GM23338 (cell line): ENCODE data around the gene SRP14. TPM values are rescaled to one million over a fixed set of nuclear protein-coding genes. Genes with fewer than 3 reads are reported as not detected.
A peak's percentile ranks its signal among the peaks of the same experiment; 100 is the strongest.

Source experiments
- ATAC-seq: fragments of 200-7000 bp; cut with Tn5 transposase; 3 replicates; pipeline ENCODE4 v1.9.1; 2020
- DNase-seq: peaks from one replicate; pipeline ENCODE4 v3.0.0-alpha.2; 2015; ENCODE audit warnings: low spot score
- H2AFZ ChIP-seq: fragments of 200-600 bp; sonication (generic); 2 replicates; pipeline ENCODE4 v1.8.0; 2016; ENCODE audit warnings: antibody characterized with exemption, mild to moderate bottlenecking, moderate library complexity
- H3F3A ChIP-seq: fragments of 200-600 bp; sonication (generic); replicated peaks from 2 replicates; pipeline ENCODE4 v1.8.0; 2017; ENCODE audit warnings: antibody characterized with exemption, mixed run types, low read depth
- H3K27ac ChIP-seq: fragments of 200-600 bp; sonication (generic); 2 replicates; pipeline ENCODE4 v1.6.1; 2016; ENCODE audit warnings: low read depth
- H3K27me3 ChIP-seq: fragments of 200-600 bp; sonication (generic); 2 replicates; pipeline ENCODE4 v1.8.0; 2016; ENCODE audit warnings: mild to moderate bottlenecking, mixed run types, moderate library complexity; ENCODE audit not compliant: insufficient read depth
- H3K36me3 ChIP-seq: fragments of 200-600 bp; sonication (generic); 2 replicates; pipeline ENCODE4 v1.8.0; 2016; ENCODE audit warnings: mild to moderate bottlenecking; ENCODE audit not compliant: insufficient read depth
- H3K4me1 ChIP-seq: fragments of 200-600 bp; sonication (generic); 2 replicates; pipeline ENCODE4 v1.8.0; 2016; ENCODE audit warnings: mild to moderate bottlenecking, moderate library complexity; ENCODE audit not compliant: insufficient read depth
- H3K4me2 ChIP-seq: fragments of 200-600 bp; sonication (generic); 2 replicates; pipeline ENCODE4 v1.7.1; 2017; ENCODE audit warnings: mixed run types
- H3K4me3 ChIP-seq: fragments of 200-600 bp; sonication (generic); 2 replicates; pipeline ENCODE4 v1.6.1; 2016; ENCODE audit warnings: mixed run types
- H3K79me2 ChIP-seq: fragments of 200-600 bp; sonication (generic); replicated peaks from 2 replicates; pipeline ENCODE4 v1.8.0; 2017; ENCODE audit warnings: mild to moderate bottlenecking; ENCODE audit not compliant: insufficient read depth
- H3K9me2 ChIP-seq: fragments of 200-600 bp; sonication (generic); 2 replicates; pipeline ENCODE4 v1.8.0; 2017; ENCODE audit not compliant: insufficient read depth
- H4K20me1 ChIP-seq: fragments of 200-600 bp; sonication (generic); replicated peaks from 2 replicates; pipeline ENCODE4 v1.8.0; 2017; ENCODE audit warnings: mild to moderate bottlenecking; ENCODE audit not compliant: insufficient read depth
- H3K27ac Mint-ChIP-seq: 2 replicates; pipeline ENCODE4 v1.8.0; 2020; ENCODE audit warnings: inconsistent platforms, mild to moderate bottlenecking, moderate library complexity, mixed read lengths
- H3K27me3 Mint-ChIP-seq: 3 replicates; pipeline ENCODE4 v1.8.0; 2022; ENCODE audit warnings: low read depth, mild to moderate bottlenecking, moderate library complexity, mixed read lengths, inconsistent platforms; ENCODE audit not compliant: insufficient read depth, poor library complexity
- H3K36me3 Mint-ChIP-seq: 3 replicates; pipeline ENCODE4 v1.8.0; 2021; ENCODE audit warnings: low read depth, mild to moderate bottlenecking, inconsistent platforms, moderate library complexity, mixed read lengths
- H3K4me1 Mint-ChIP-seq: 3 replicates; pipeline ENCODE4 v1.8.0; 2020; ENCODE audit warnings: mild to moderate bottlenecking, inconsistent platforms, mixed read lengths
- H3K4me3 Mint-ChIP-seq: 3 replicates; pipeline ENCODE4 v1.8.0; 2021; ENCODE audit warnings: moderate library complexity, mild to moderate bottlenecking, inconsistent platforms, mixed read lengths
- H3K9me3 Mint-ChIP-seq: 3 replicates; pipeline ENCODE4 v1.8.0; 2020; ENCODE audit warnings: moderate library complexity, mild to moderate bottlenecking, inconsistent platforms, mixed read lengths
- EZH2 ChIP-seq: fragments of 200-600 bp; sonication (generic); IDR thresholded peaks from one replicate; pipeline ENCODE4 v1.8.0; 2017; ENCODE audit warnings: antibody characterized with exemption, mild to moderate bottlenecking, low read depth; ENCODE audit not compliant: unreplicated experiment
- EZH2phosphoT487 ChIP-seq: fragments of 200-600 bp; sonication (generic); IDR thresholded peaks from one replicate; pipeline ENCODE4 v1.8.1; 2018; ENCODE audit warnings: antibody characterized with exemption; ENCODE audit not compliant: unreplicated experiment
- NANOG ChIP-seq: IDR thresholded peaks from 2 replicates; pipeline ENCODE4 v1.6.1; 2016; ENCODE audit warnings: antibody characterized with exemption, borderline replicate concordance
- POLR2AphosphoS5 ChIP-seq: IDR thresholded peaks from 2 replicates; pipeline ENCODE4 v1.6.1; 2016; ENCODE audit warnings: antibody characterized with exemption, low read depth
- ZNF114 ChIP-seq: fragments of 250-450 bp; sonication (Bioruptor Pico); IDR thresholded peaks from 2 replicates; pipeline ENCODE4 v1.5.0; 2020; ENCODE audit warnings: mild to moderate bottlenecking, moderate library complexity
- ZNF331 ChIP-seq: fragments of 250-450 bp; sonication (Bioruptor Pico); IDR thresholded peaks from 2 replicates; pipeline ENCODE4 v1.5.0; 2020; ENCODE audit warnings: low read depth, mild to moderate bottlenecking, moderate library complexity
- polyA plus RNA-seq: library from polyadenylated mRNA; unstranded; fragments of >200 nt; fragmentation: Nextera tagmentation; extraction: Ambion mirVana; gene quantifications from 2 replicates; pipeline ENCODE4 v1.2.1, GENCODE V29; 2016
- total RNA-seq: library from RNA; depleted of rRNA; stranded (reverse); fragments of >200 nt; shearing (Covaris generic); gene quantifications from 2 replicates; pipeline ENCODE4 v1.2.3, GENCODE V29; 2014
- TF ChIP-seq, protein P1 (sequence below): IDR thresholded peaks from 2 replicates; pipeline ENCODE4 v1.6.1; 2016; ENCODE audit warnings: antibody characterized with exemption
- TF ChIP-seq, protein P2 (sequence below), 2 experiments: fragments of 200-600 bp in 1 of 2; sonication (generic) in 1 of 2; conservative IDR thresholded peaks; 2 replicates each; pipeline versions ENCODE4 v1.5.1 to v1.6.1; 2016 to 2017; ENCODE audit warnings: antibody characterized with exemption in 2 of 2, low read depth in 2 of 2, mild to moderate bottlenecking in 2 of 2, moderate library complexity in 1 of 2

SRP14 gene
- total and polyA plus RNA-seq, 2 experiments from 2014 or later = 249 to 1,412 TPM

DNA sequence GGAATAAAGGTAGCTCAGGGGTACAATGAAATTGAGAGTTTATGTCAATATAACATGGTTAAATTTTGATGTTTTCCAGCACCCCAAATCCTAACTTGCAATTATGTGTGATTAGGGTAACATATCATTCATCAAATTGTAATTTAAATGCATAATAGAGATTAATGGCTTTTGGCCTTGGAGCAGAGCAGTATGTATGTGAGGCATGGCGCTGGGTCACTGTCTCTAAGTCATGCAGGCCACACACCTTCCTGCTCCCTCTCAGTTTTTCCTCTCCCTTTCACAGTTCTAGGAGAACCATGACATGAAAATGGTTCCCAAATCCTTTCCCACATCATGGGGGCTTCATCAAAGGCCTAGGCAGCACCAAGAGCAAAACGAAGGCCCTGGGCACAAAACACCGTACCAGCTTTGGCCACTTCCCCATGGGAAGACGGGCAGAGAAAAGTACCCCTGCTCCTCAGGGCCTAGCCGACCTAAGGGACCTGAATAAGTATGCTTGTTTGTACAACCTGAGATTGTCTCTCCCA, 3.9 kb upstream of the SRP14 start:
- Mint-ChIP-seq H3K9me3 (no peaks in the 10 kb centered on the region), H3K36me3 (peaks cover 6% of the 10 kb centered on the region), H3K27ac (peak overlapping the region; percentile 37; the same call in 1 of the 2 replicates), H3K27me3 (peaks cover 6% of the 10 kb centered on the region), H3K4me1 (peaks cover 37% of the 10 kb centered on the region), H3K4me3 (no peak overlapping the region)
- Histone ChIP-seq H3K27me3 (no peaks in the 10 kb centered on the region), H3K79me2 (peaks cover 9% of the 10 kb centered on the region), H3F3A (peaks cover 4% of the 10 kb centered on the region; the same call in 1 of the 2 replicates), H3K4me3 (no peak overlapping the region), H3K4me1 (peaks cover 13% of the 10 kb centered on the region), H3K27ac (no peak overlapping the region), H3K36me3 (no peaks in the 10 kb centered on the region), H2AFZ (no peak overlapping the region), H4K20me1 (peaks cover 3% of the 10 kb centered on the region; the same call in 1 of the 2 replicates), H3K9me2 (no peaks in the 10 kb centered on the region), H3K4me2 (no peak overlapping the region)
- TF ChIP-seq NANOG = no peak
- no peak for TF ChIP-seq ZNF114 (CRISPR knock-in tag)
- no peak for TF ChIP-seq ZNF331 (CRISPR knock-in tag)
- no peak for TF ChIP-seq EZH2
- DNase-seq = no peak
- ATAC-seq = no peak

DNA sequence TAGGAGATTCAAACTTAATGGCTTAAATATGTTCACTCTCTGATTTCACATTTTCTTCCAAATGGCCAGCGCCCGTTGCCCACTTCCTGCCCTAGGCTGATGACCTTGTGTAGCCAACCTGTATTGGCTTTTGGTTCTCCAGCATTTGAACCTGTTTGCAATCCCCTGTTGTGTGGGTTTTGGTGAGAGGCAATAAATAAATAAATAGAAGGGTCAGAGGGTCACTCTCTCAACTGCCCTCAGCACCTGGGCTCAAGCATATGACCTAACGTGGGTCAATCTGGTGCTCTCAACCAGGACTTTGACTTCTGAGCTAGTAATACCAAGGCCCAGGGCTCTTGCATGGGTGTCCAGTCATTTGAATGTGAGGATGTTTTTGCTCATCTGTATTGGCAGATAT, 1.8 kb upstream of the SRP14 start:
- Mint-ChIP-seq H3K9me3 (no peaks in the 10 kb centered on the region), H3K4me3 (no peak overlapping the region), H3K36me3 (peaks cover 26% of the 10 kb centered on the region), H3K27ac (no peak overlapping the region), H3K4me1 (peaks cover 30% of the 10 kb centered on the region), H3K27me3 (peaks cover 7% of the 10 kb centered on the region)
- peaks cover 13% of the 10 kb centered on the region for H3K36me3 ChIP-seq
- peaks cover 11% of the 10 kb centered on the region; the same call in 1 of the 2 replicates for H4K20me1 ChIP-seq
- no peak overlapping the region for H3K27ac ChIP-seq
- H3K4me2 ChIP-seq = no peak overlapping the region
- no peak overlapping the region for H2AFZ ChIP-seq
- ATAC-seq (no peak), DNase-seq (no peak)
- H3K4me1 ChIP-seq = peaks cover 16% of the 10 kb centered on the region
- peaks cover 14% of the 10 kb centered on the region for H3F3A ChIP-seq
- H3K79me2 ChIP-seq = peaks cover 13% of the 10 kb centered on the region
- TF ChIP-seq, protein P1, sequence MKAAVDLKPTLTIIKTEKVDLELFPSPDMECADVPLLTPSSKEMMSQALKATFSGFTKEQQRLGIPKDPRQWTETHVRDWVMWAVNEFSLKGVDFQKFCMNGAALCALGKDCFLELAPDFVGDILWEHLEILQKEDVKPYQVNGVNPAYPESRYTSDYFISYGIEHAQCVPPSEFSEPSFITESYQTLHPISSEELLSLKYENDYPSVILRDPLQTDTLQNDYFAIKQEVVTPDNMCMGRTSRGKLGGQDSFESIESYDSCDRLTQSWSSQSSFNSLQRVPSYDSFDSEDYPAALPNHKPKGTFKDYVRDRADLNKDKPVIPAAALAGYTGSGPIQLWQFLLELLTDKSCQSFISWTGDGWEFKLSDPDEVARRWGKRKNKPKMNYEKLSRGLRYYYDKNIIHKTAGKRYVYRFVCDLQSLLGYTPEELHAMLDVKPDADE = no peak
- TF ChIP-seq ZNF114 (CRISPR knock-in tag) (no peak), NANOG (no peak), EZH2phosphoT487 (no peak), POLR2AphosphoS5 (no peak)
- no peaks in the 10 kb centered on the region for H3K27me3 ChIP-seq
- H3K9me2 ChIP-seq = no peaks in the 10 kb centered on the region
- no peak overlapping the region for H3K4me3 ChIP-seq

DNA sequence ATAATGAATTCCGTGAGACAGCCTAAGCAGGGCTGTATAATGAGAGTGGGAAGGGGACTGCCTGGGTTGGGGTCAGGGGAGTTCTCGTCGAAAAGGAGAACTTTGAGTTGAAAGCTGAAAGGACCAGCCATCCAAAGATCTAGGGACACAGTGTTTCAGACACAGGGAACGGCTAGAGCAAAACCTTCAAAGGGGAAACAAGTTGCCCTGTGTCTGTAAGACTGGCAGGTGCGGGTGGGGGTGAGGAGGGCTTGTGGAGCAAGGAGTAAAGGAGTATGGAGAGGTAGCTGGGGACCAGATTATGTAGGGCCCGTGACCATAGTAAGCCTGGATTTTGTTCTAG, 1.3 kb upstream of the SRP14 start:
- no peaks in the 10 kb centered on the region for H3K27me3 ChIP-seq
- TF ChIP-seq, protein P2, sequence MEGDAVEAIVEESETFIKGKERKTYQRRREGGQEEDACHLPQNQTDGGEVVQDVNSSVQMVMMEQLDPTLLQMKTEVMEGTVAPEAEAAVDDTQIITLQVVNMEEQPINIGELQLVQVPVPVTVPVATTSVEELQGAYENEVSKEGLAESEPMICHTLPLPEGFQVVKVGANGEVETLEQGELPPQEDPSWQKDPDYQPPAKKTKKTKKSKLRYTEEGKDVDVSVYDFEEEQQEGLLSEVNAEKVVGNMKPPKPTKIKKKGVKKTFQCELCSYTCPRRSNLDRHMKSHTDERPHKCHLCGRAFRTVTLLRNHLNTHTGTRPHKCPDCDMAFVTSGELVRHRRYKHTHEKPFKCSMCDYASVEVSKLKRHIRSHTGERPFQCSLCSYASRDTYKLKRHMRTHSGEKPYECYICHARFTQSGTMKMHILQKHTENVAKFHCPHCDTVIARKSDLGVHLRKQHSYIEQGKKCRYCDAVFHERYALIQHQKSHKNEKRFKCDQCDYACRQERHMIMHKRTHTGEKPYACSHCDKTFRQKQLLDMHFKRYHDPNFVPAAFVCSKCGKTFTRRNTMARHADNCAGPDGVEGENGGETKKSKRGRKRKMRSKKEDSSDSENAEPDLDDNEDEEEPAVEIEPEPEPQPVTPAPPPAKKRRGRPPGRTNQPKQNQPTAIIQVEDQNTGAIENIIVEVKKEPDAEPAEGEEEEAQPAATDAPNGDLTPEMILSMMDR (conservative IDR thresholded peaks at IDR 0.05; ENCODE audit: low read depth in 2 of 2) = no peak

More for the DNA sequence above, 1.3 kb upstream of the SRP14 start:
- H3K4me2 ChIP-seq = 0 out of 2 replicates have a peak overlapping the region, but pooled peaks have one; percentile 98
- H3K36me3 Mint-ChIP-seq = peaks cover 29% of the 10 kb centered on the region
- 0 out of 2 replicates have a peak overlapping the region, but pooled peaks have one; percentile 4 for H3K27ac Mint-ChIP-seq
- DNase-seq (no peak), ATAC-seq (no peak)
- H3K9me3 Mint-ChIP-seq = no peaks in the 10 kb centered on the region
- H4K20me1 ChIP-seq = peaks cover 15% of the 10 kb centered on the region; the same call in 1 of the 2 replicates
- no peaks in the 10 kb centered on the region for H3K9me2 ChIP-seq
- H3F3A ChIP-seq = peaks cover 14% of the 10 kb centered on the region
- H2AFZ ChIP-seq = no peak overlapping the region
- H3K4me3 ChIP-seq = peak overlapping the region; percentile 96; the same call in 1 of the 2 replicates
- peak overlapping the region; percentile 58 for H3K4me3 Mint-ChIP-seq
- peaks cover 19% of the 10 kb centered on the region for H3K36me3 ChIP-seq
- peaks cover 7% of the 10 kb centered on the region for H3K27me3 Mint-ChIP-seq
- H3K79me2 ChIP-seq = peaks cover 13% of the 10 kb centered on the region
- H3K27ac ChIP-seq = peak overlapping the region; percentile 9; the same call in 1 of the 2 replicates
- peaks cover 11% of the 10 kb centered on the region for H3K4me1 ChIP-seq
- H3K4me1 Mint-ChIP-seq = peaks cover 25% of the 10 kb centered on the region
